ENCODE data around the gene PRKCA.

PRKCA gene

GRCh38 chr17:66435182-66435581, 132.8 kb downstream of the PRKCA start:
- no peak overlapping the region for H3K9ac ChIP-seq (ENCODE audit: low read length)
- H3K36me3 ChIP-seq (ENCODE audit: control insufficient read depth, insufficient read depth, low read length) = no peaks in the 10 kb centered on the region
- no peak overlapping the region for H3K27ac ChIP-seq (ENCODE audit: low read depth, low read length)
- no peak overlapping the region for H3K4me3 ChIP-seq (ENCODE audit: low read length)
- no peaks in the 10 kb centered on the region for H3K27me3 ChIP-seq (ENCODE audit: control insufficient read depth, insufficient read depth, low read length)
- H3K4me1 ChIP-seq (ENCODE audit: control insufficient read depth, insufficient read depth, low read length) = peaks cover 25% of the 10 kb centered on the region

- no peak overlapping the region for H3K9ac ChIP-seq (ENCODE audit: low read length)
- H3K27ac ChIP-seq (ENCODE audit: low read depth, low read length) = no peak overlapping the region
- H3K4me1 ChIP-seq (ENCODE audit: control insufficient read depth, insufficient read depth, low read length) = peaks cover 20% of the 10 kb centered on the region
- H3K27me3 ChIP-seq (ENCODE audit: control insufficient read depth, insufficient read depth, low read length) = no peaks in the 10 kb centered on the region
- H3K4me3 ChIP-seq (ENCODE audit: low read length) = no peak overlapping the region
- H3K36me3 ChIP-seq (ENCODE audit: control insufficient read depth, insufficient read depth, low read length) = no peaks in the 10 kb centered on the region
These were observed 134.2 kb downstream of the PRKCA start for GRCh38 chr17:66436631-66437030.

GRCh38 chr17:66437476-66438026, 135.1 kb downstream of the PRKCA start:
- Histone ChIP-seq H3K27ac (ENCODE audit: low read depth, low read length) (no peak overlapping the region), H3K9ac (ENCODE audit: low read length) (no peak overlapping the region), H3K4me1 (ENCODE audit: control insufficient read depth, insufficient read depth, low read length) (peaks cover 12% of the 10 kb centered on the region), H3K4me3 (ENCODE audit: low read length) (no peak overlapping the region), H3K27me3 (ENCODE audit: control insufficient read depth, insufficient read depth, low read length) (no peaks in the 10 kb centered on the region), H3K36me3 (ENCODE audit: control insufficient read depth, insufficient read depth, low read length) (no peaks in the 10 kb centered on the region)

- Histone ChIP-seq H3K9ac (ENCODE audit: low read length) (no peak overlapping the region), H3K36me3 (ENCODE audit: control insufficient read depth, insufficient read depth, low read length) (no peaks in the 10 kb centered on the region), H3K4me3 (ENCODE audit: low read length) (no peak overlapping the region), H3K27me3 (ENCODE audit: control insufficient read depth, insufficient read depth, low read length) (no peaks in the 10 kb centered on the region), H3K4me1 (ENCODE audit: control insufficient read depth, insufficient read depth, low read length) (peaks cover 7% of the 10 kb centered on the region), H3K27ac (ENCODE audit: low read depth, low read length) (no peak overlapping the region)
These were observed 135.7 kb downstream of the PRKCA start for GRCh38 chr17:66438101-66438500.

GRCh38 chr17:66441101-66441661, 138.8 kb downstream of the PRKCA start:
- Histone ChIP-seq H3K4me3 (ENCODE audit: low read length) (peak overlapping the region; percentile 47), H3K27ac (ENCODE audit: low read depth, low read length) (no peak overlapping the region), H3K36me3 (ENCODE audit: control insufficient read depth, insufficient read depth, low read length) (no peaks in the 10 kb centered on the region), H3K4me1 (ENCODE audit: control insufficient read depth, insufficient read depth, low read length) (peaks cover 3% of the 10 kb centered on the region), H3K27me3 (ENCODE audit: control insufficient read depth, insufficient read depth, low read length) (no peaks in the 10 kb centered on the region), H3K9ac (ENCODE audit: low read length) (no peak overlapping the region)

DNA sequence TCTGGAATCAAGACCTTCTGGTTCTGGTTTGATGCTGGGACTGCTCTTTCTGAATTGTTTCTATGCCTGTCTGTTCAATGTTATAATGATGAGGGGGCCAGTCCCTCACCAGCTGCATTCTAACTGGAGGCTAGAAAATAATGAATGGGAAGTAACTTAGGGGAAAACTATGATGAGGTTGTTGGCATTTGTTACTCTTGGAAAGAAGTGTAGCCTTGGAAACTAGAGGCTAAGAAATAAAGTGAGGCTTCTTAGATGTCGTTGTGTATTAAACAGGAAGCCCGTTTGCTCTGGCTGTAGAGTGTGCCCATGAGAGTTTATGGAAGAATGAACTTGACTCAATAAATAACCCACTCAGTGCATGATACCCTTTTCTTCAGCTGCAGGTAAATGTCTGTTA, 140.8 kb downstream of the PRKCA start:
- Histone ChIP-seq H3K27me3 (ENCODE audit: control insufficient read depth, insufficient read depth, low read length) (no peaks in the 10 kb centered on the region), H3K9ac (ENCODE audit: low read length) (no peak overlapping the region), H3K36me3 (ENCODE audit: control insufficient read depth, insufficient read depth, low read length) (no peaks in the 10 kb centered on the region), H3K4me1 (ENCODE audit: control insufficient read depth, insufficient read depth, low read length) (peaks cover 4% of the 10 kb centered on the region), H3K4me3 (ENCODE audit: low read length) (no peak overlapping the region), H3K27ac (ENCODE audit: low read depth, low read length) (no peak overlapping the region)

GRCh38 chr17:66443606-66444005, 141.2 kb downstream of the PRKCA start:
- H3K9ac ChIP-seq (ENCODE audit: low read length) = no peak overlapping the region
- no peak overlapping the region for H3K27ac ChIP-seq (ENCODE audit: low read depth, low read length)
- no peaks in the 10 kb centered on the region for H3K36me3 ChIP-seq (ENCODE audit: control insufficient read depth, insufficient read depth, low read length)
- H3K27me3 ChIP-seq (ENCODE audit: control insufficient read depth, insufficient read depth, low read length) = no peaks in the 10 kb centered on the region
- H3K4me3 ChIP-seq (ENCODE audit: low read length) = no peak overlapping the region
- peaks cover 4% of the 10 kb centered on the region for H3K4me1 ChIP-seq (ENCODE audit: control insufficient read depth, insufficient read depth, low read length)

DNA sequence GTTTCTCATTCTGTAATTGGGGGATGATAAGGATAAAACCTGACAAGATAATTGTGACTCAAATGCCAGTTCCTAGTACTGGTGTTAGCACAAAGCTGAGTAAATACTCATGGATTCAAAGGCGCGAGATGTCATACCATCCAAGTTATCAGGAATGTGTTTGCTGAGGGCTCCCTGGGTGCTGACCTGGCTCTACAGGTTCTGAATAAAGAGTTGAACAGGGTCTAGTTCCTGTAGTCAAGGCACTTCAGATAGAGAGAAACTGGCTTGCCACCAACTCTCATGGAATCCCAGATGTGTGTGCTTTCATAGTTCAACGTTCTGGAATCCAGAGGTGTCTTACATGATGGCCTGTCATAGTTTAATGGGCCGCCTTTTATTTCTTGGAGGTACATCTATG, 141.6 kb downstream of the PRKCA start:
- H3K27me3 ChIP-seq (ENCODE audit: control insufficient read depth, insufficient read depth, low read length) = no peaks in the 10 kb centered on the region
- H3K27ac ChIP-seq (ENCODE audit: low read depth, low read length) = no peak overlapping the region
- peaks cover 4% of the 10 kb centered on the region for H3K4me1 ChIP-seq (ENCODE audit: control insufficient read depth, insufficient read depth, low read length)
- H3K36me3 ChIP-seq (ENCODE audit: control insufficient read depth, insufficient read depth, low read length) = no peaks in the 10 kb centered on the region
- no peak overlapping the region for H3K4me3 ChIP-seq (ENCODE audit: low read length)
- H3K9ac ChIP-seq (ENCODE audit: low read length) = no peak overlapping the region

DNA sequence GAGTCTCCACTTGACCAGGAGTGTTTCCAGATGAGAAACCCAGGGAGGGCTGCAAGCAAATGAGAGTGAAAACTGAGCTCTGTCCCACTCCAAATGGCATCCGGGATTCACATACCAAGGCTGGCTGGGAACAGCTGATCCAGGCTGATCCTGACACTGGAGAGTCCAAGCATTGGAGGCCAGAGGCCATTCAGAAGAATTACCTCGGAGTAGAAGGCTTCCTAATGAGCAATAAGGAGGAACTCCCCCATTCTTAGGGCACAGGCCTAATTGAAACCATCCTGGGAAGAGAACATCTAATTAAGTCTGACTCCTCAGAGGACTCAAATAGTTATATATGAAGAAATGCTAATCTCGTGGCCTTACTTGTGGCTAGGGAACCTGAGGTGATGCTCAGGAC, 142.8 kb downstream of the PRKCA start:
- H3K4me1 ChIP-seq (ENCODE audit: control insufficient read depth, insufficient read depth, low read length) = peaks cover 4% of the 10 kb centered on the region
- no peaks in the 10 kb centered on the region for H3K27me3 ChIP-seq (ENCODE audit: control insufficient read depth, insufficient read depth, low read length)
- H3K9ac ChIP-seq (ENCODE audit: low read length) = no peak overlapping the region
- no peak overlapping the region for H3K4me3 ChIP-seq (ENCODE audit: low read length)
- H3K27ac ChIP-seq (ENCODE audit: low read depth, low read length) = no peak overlapping the region
- H3K36me3 ChIP-seq (ENCODE audit: control insufficient read depth, insufficient read depth, low read length) = no peaks in the 10 kb centered on the region

GRCh38 chr17:66446419-66446818, 144.0 kb downstream of the PRKCA start:
- no peak overlapping the region for H3K27ac ChIP-seq (ENCODE audit: low read depth, low read length)
- H3K9ac ChIP-seq (ENCODE audit: low read length) = no peak overlapping the region
- H3K27me3 ChIP-seq (ENCODE audit: control insufficient read depth, insufficient read depth, low read length) = no peaks in the 10 kb centered on the region
- no peak overlapping the region for H3K4me3 ChIP-seq (ENCODE audit: low read length)
- no peaks in the 10 kb centered on the region for H3K36me3 ChIP-seq (ENCODE audit: control insufficient read depth, insufficient read depth, low read length)
- peaks cover 3% of the 10 kb centered on the region for H3K4me1 ChIP-seq (ENCODE audit: control insufficient read depth, insufficient read depth, low read length)

- H3K27me3 ChIP-seq (ENCODE audit: control insufficient read depth, insufficient read depth, low read length) = no peaks in the 10 kb centered on the region
- H3K9ac ChIP-seq (ENCODE audit: low read length) = no peak overlapping the region
- H3K4me3 ChIP-seq (ENCODE audit: low read length) = no peak overlapping the region
- H3K36me3 ChIP-seq (ENCODE audit: control insufficient read depth, insufficient read depth, low read length) = no peaks in the 10 kb centered on the region
- H3K4me1 ChIP-seq (ENCODE audit: control insufficient read depth, insufficient read depth, low read length) = peaks cover 2% of the 10 kb centered on the region
- H3K27ac ChIP-seq (ENCODE audit: low read depth, low read length) = no peak overlapping the region
These were observed 144.7 kb downstream of the PRKCA start for GRCh38 chr17:66447159-66447558.

DNA sequence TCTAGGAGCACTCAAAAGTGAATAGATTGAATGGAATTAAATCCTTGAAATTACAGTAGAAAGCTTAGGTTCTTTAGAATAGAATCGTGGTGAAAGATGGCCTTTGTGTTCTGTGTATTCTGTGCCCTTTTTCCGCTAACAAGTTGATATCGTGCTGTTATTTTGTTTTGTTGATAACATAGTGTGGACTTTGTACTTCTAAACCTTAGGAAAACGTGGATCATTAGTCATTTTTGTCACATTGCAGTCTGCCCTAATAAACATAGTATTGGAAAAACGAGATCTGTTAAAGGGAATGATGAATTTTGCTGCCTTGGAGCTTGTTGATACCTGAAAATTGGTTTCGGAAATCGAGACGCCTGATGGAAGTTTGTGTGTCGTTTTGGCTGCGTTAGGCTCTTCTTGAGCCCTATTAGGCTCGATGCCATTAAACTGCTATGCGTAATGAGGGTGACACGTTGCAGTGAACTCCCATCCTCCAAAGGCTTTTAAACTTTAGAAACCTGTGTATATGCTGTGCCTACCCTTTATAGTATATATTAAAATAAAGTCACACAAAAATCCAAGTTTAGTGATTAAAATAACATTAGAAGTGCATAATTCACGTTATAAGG, 145.7 kb downstream of the PRKCA start:
- Histone ChIP-seq H3K4me3 (ENCODE audit: low read length) (no peak overlapping the region), H3K4me1 (ENCODE audit: control insufficient read depth, insufficient read depth, low read length) (peaks cover 2% of the 10 kb centered on the region), H3K27me3 (ENCODE audit: control insufficient read depth, insufficient read depth, low read length) (no peaks in the 10 kb centered on the region), H3K9ac (ENCODE audit: low read length) (no peak overlapping the region), H3K36me3 (ENCODE audit: control insufficient read depth, insufficient read depth, low read length) (no peaks in the 10 kb centered on the region), H3K27ac (ENCODE audit: low read depth, low read length) (no peak overlapping the region)

- Histone ChIP-seq H3K27me3 (ENCODE audit: control insufficient read depth, insufficient read depth, low read length) (no peaks in the 10 kb centered on the region), H3K36me3 (ENCODE audit: control insufficient read depth, insufficient read depth, low read length) (no peaks in the 10 kb centered on the region), H3K27ac (ENCODE audit: low read depth, low read length) (no peak overlapping the region), H3K9ac (ENCODE audit: low read length) (no peak overlapping the region), H3K4me3 (ENCODE audit: low read length) (no peak overlapping the region), H3K4me1 (ENCODE audit: control insufficient read depth, insufficient read depth, low read length) (peaks cover 2% of the 10 kb centered on the region)
These were observed 147.1 kb downstream of the PRKCA start for GRCh38 chr17:66449418-66449977.

Measured in rectal smooth muscle tissue (tissue), 1 donor.